ENCODE data around the gene MGME1.
"Not testable (repeated sequence)": the region's sequence is repeated elsewhere in the genome, so short reads cannot be mapped to it uniquely, and the experiment has no call there.

The MGME1 gene

GRCh38 chr20:17941087-17941825, 27.6 kb upstream of the MGME1 start:
- no peak for DNase-seq

GRCh38 chr20:17941826-17942196, 27.0 kb upstream of the MGME1 start:
- DNase-seq: no peak

- DNase-seq: no peak
Observed at GRCh38 chr20:17943343-17943742, 25.5 kb upstream of the MGME1 start.

- DNase-seq: no peak
Observed at GRCh38 chr20:17944854-17945474, 23.9 kb upstream of the MGME1 start.

- DNase-seq: no peak
Observed at GRCh38 chr20:17946040-17946439, 22.8 kb upstream of the MGME1 start.

- DNase-seq: no peak
Observed at GRCh38 chr20:17946572-17947473, 22.0 kb upstream of the MGME1 start.

GRCh38 chr20:17947474-17947815, 21.4 kb upstream of the MGME1 start:
- no peak for DNase-seq

- DNase-seq: no peak
Observed at GRCh38 chr20:17948442-17948841, 20.4 kb upstream of the MGME1 start.

GRCh38 chr20:17949899-17950298, 18.9 kb upstream of the MGME1 start:
- no peak for DNase-seq

- no peak for DNase-seq
Observed at GRCh38 chr20:17950670-17951069, 18.1 kb upstream of the MGME1 start.

GRCh38 chr20:17951323-17951722, 17.5 kb upstream of the MGME1 start:
- no peak for DNase-seq

- DNase-seq: no peak
Observed at GRCh38 chr20:17952692-17953684, 15.8 kb upstream of the MGME1 start.

- no peak for DNase-seq
Observed at GRCh38 chr20:17953935-17954334, 14.9 kb upstream of the MGME1 start.

- no peak for DNase-seq
Observed at GRCh38 chr20:17955302-17955701, 13.5 kb upstream of the MGME1 start.

GRCh38 chr20:17956099-17956685, 12.6 kb upstream of the MGME1 start:
- DNase-seq: no peak

GRCh38 chr20:17957505-17958363, 11.1 kb upstream of the MGME1 start:
- no peak for DNase-seq

- no peak for DNase-seq
Observed at GRCh38 chr20:17958373-17959256, 10.2 kb upstream of the MGME1 start.

- DNase-seq: no peak
Observed at GRCh38 chr20:17959257-17959627, 9.6 kb upstream of the MGME1 start.

GRCh38 chr20:17960400-17960885, 8.4 kb upstream of the MGME1 start:
- DNase-seq: not testable (repeated sequence)

Measured in activated CD4-positive, alpha-beta T cell treated with anti-CD3 and anti-CD28 coated beads for 4 hours (primary cell).